Posterior cingulate gyrus (tissue), 11 donors: Measurements from ENCODE around the gene EHMT1.

ENCODE experiments used
- DNase-seq, 10 donors: peaks; one replicate each; pipeline versions ENCODE4 v3.0.0 to v3.0.0-alpha.2; 2020 to 2021; ENCODE audit warnings: mixed read lengths in 3 of 10
- intact Hi-C: fragments of 100-400 bp; cut with DNase I; formaldehyde crosslinking; loops from one replicate; pipeline ENCODE4 v1.15.1; 2023

EHMT1 gene

DNA sequence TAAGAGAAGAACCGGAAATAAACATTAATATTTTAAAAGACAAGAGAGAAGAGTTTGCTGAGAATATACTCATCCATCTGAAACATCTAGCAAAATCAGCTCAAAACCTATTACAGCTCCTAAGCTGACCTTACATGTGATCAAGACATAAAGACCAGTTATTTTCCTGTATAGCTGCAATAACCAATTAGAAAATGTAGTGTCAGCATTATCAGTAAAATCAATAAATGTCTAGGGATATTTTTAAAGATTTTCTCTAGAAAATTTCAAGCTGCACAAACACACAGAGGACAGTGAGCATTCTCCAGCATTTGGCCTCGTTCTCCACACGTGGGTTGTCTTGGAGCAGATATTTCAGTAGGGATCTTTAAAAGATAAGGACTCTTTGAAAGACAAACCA lies 131.2 kb downstream of the EHMT1 start:
- no peak for DNase-seq
- intact Hi-C loops, result no loop called here

DNA sequence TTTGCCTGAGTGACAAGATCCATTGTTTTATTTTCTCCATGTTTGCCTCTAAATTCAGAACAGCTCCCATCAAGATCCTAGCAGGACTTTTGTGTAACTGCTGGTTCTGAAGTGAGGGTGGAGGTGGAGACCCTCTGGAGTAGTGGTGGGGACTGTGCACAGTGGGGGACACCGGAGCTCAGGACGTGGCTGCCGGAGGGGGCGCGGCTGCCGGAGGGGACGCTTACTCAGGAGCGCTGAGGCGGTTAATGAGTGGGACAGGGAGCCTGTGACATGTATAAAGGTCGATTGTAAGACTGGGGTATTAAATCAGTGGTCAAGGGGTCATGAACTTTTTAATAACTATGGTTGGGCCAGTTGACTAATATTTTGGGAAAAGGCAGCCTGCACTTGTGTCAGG lies 131.8 kb downstream of the EHMT1 start:
- intact Hi-C loops, result no loop called here

DNA sequence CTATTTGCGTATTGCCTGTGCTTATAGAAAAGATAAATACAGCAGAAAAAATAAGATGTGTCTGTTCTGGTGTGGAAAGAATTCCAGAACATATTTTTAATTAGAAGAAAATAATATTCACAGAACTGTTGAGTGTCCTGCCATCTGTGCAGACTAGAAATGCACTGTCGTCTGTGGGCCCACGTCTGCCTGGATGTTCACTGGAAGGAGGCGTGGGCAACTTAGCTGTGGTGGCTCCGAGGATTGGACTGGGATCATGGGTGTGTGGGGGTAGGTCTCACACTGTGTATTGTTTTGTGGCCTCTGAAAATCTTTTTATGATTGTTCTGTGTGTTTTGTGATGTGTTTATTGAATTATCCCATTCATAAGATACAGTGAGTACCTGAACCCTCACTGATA lies 132.8 kb downstream of the EHMT1 start:
- DNase-seq, result peak in 2 of 10 donors; percentile 61 to 78
- intact Hi-C loops, result no loop called here

More for the DNA sequence above, 131.8 kb downstream of the EHMT1 start:
- DNase-seq, result peak in 1 of 10 donors; percentile 55

DNA sequence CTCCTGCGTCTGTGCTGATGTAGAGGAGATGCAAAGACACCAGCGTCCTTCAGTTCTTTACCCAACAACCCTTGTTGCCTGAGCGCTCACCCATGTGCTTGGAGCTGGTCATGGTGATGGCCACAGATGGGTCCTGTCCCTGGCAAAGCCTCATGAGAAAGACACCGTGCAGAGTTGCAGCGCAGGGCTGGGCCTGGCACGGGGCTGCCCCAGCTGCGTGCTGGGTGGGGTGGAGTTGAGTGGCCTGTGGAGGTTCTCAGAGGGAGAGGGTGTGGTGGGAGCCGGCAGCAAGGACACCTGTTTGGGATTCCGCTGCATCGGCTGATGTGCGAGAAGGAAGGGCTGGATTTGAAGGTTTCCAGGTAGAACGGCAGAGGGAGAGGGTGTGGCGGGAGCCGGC lies 133.6 kb downstream of the EHMT1 start:
- DNase-seq, result peak in 1 of 10 donors; percentile 65
- intact Hi-C loops, result no loop called here

DNA sequence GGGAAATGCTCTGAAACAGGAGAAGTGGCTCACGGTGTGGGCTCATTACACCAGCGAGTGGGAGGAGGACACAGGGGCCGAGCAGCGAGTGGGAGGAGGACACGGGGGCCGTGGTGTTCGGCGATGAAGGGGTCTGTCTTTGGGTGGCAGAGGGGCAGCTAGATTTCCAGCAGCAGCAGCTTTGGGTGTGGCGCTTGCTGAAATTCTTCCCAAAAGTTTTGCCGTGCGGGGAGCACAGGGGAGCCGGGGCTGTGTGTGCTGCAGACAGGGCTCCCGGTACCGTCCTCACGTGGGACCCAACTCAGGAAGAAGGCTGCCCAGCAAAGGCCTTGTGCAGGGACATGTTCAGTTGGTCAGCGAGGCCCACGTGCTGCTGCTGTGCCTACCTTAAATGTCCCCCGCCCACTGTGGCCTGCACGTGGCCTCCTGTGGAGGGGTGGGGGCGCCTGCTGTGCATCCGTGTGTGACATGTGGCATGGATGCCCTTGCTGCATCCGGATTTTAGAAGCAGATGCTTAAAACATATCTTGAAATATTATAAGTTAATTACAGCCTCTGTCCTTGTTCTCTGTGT lies 134.5 kb downstream of the EHMT1 start:
- intact Hi-C loops, result no loop called here
- DNase-seq, result peak in 2 of 10 donors; percentile 42 to 64

DNA sequence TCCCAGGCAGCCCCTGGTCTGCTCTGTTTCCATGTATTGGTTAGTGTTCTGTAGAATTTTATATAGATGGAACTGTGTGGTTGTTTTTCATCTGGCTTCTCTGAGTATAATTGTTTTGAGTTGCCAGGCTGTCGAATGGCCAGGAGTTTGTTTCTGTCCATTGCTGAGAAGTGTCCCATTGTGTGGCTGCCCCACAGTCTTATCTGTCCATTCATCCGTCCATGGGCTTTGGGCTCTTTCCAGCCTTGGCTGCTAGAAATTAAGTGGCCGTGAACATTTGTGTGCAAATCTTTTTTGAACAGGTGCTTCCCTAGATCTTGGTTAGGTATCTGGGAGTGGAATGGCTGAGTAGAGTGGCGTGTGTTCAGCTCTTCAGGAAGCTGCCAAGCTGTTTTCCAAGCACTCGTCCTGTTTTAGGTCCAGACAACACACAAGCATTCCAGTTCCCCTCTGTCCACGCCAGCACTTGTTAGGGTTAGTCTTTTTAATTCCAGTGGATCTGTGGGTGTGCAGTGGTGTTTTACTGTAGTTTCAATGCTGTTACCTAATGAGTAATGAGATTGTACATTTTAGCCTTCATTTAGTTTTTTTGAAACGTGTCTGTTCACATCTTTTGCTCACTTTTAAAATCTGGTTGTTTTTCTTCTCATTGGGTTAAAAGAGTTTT lies 136.6 kb downstream of the EHMT1 start:
- DNase-seq, result no peak
- intact Hi-C loops, result no loop called here

DNA sequence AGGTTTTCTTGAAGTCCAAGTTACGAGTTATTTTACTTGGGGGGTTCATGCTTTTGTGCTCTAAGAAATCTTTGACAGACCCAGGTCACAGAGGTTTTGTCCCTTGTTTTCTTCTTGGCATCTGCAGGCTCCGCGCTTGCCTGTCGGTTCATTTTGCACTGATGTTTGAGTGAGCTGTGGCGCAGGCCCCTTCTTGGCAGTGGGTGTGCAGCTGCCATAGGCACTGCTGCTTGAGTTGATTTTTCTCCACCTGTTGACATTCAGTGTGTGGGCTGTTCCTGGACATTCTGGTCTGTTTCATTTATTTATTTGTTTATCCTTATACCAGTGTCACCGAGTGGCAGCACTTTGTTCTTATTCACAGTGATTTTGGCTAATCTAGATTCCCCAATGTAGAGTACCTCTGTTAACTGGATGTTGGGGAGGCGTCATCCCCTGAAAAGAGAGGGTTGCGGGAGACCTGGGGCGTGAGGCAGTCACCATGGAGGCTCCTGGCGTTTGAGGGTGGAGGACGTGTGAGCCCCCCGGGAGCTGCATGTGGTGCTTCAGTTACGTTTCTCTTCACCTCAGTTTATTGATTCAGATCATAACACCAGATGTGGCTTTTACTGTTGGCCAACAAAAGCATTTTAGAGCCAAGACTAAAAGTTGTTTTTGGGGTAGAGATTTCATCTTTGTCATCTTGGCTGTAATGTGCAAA lies 137.4 kb downstream of the EHMT1 start:
- peak in 1 of 10 donors; percentile 64 for DNase-seq
- intact Hi-C loops, result no loop called here

DNA sequence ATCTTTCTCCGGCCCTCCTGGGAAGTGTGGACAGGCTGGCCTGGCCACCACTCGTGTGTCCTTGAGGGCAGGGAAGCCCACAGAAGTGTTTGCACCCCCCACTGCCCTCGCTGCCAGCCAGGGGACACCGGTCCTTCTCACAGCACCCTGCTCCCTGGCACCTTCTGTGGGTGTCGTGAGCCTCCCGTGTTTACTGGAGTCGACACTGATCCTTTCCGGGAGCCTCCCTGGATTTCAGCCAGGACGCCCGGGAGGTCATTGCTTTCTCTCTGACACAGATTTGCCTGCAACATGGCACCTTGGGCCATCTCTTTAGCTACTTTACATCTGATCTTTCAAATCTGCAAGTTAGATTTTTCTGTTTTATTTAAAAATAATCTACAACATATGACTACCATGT lies 138.3 kb downstream of the EHMT1 start:
- peak in 1 of 10 donors; percentile 63 for DNase-seq
- intact Hi-C loops, result no loop called here

DNA sequence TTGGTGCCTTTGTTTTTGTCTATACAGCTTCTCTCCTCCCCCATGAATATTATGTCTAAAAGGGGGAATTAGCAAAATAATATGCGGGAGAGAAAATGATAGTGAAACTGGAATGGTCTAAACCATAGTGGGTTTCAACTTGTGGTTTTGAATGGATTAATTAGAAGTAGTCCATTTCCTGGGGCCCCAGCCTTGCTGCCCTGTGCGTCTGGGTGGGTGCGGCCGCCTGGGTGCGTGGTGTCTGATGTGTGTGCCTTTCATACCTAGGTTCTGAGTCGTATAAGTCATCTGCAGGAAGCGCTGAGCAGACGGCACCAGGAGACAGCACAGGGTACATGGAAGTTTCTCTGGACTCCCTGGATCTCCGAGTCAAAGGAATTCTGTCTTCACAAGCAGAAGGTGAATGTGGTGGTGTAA lies 138.8 kb downstream of the EHMT1 start:
- intact Hi-C loops, result no loop called here
- no peak for DNase-seq

DNA sequence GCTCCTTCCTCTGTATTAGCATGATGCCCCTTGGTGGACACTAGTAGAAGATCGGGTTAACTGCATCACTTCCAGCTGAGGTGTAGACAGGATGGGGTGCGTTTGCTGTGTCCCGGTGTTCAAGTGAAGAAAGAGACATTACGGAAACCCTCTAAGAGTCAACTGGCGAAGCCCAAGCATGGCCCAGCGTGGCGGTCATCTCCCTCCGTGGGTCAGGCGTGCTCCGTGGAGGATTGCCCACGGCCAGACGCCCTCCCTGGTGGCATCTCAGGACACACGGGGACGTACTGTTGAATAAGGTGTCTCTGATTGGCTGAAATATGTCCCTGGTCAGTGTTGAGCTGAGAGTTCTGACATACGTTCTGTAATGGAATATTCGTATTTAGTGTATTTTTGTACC lies 139.3 kb downstream of the EHMT1 start:
- intact Hi-C loops, result no loop called here

DNA sequence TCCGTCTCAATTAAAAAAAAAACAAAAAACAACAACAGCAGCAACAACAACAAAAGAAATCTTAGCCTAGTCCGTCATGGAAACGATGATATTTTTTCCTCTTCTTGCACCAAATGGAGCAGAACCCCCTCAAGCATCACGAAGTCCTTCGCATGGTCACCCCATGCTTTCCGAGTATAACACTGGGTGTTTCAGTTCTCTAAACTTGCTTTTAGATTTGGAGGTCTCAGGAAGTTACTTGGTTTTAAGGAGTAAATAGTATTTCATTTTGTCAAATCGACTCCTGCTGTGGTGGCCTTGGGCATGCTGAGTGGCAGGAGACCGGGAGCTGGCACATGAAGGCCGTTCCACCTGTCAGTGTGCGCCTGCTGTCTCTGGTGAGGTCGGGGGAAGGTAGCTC lies 140.3 kb downstream of the EHMT1 start:
- DNase-seq, result no peak
- intact Hi-C loops, result no loop called here

More for the DNA sequence above, 139.3 kb downstream of the EHMT1 start:
- DNase-seq, result peak in 1 of 10 donors; percentile 51

DNA sequence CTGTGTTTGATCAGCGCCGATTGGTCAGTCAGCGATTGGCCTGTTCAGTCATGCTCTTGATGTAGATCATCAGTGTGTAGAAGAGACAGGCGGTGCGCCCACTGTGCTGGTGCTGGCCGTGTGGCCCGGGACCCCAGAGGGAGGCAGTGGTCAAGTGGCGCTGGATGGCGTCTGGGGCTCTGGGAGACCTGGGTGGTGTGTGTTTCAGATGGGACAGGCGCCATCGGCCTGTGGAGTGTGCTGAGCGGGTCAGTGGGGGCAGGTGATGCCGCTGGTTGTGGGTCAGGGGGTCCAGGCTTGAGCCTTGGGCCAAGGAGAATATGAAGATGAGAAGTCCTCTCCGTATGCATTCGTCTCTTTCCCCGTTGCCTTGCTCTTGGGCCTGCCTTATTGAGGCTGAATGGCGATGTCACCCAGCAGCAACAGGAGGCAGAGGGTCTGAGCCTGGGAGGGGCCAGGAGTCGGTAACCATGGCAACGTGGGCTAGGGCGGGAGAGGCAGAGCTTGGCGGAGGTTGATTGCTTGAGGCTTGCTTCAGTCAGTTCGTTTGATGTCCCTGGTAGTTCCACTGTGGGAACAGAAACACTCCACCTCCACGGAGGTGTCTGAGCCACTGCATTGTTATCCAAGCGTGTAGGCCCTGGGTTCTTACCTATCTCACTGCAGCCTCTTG lies 141.0 kb downstream of the EHMT1 start:
- no peak for DNase-seq
- intact Hi-C loops, result no loop called here

DNA sequence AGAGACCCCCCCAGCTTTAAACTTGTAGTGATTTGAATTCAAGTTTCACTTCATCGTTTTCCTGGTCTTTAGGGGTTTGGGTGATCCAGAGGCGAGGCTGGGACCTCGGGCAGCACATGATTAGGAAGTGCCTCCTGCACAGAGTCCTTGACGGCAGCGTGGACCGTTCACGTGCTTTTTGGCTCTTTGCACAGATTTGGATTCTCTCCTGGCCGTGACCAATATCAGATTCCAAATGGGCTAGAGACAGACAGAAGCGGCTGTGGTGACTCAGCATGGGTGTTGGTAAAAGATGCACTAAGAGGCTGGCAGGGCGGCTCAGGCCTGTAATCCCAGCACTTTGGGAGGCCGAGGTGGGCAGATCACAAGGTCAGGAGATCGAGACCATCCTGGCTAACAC lies 141.6 kb downstream of the EHMT1 start:
- DNase-seq, result peak in 2 of 10 donors; percentile 28 to 40
- intact Hi-C loops, result no loop called here

DNA sequence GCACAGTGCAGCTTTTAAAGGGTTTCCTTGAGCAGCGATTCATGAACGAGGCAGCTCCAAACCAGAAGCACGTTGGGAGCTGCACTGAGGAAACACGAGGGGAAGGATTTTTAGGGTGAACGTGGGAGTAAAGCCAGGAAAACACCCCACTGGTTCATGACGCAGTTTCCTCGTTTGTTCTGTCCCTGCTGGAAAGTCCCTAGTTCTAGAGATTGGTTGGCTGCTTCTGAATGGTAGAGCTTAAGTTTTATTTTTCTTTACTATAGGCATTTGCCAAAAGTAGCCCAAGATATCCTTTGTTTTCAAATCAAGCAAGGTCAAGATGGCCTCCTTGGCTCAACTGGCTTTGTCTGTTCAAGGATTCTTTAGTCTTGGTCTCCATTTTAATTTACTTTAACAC lies 142.2 kb downstream of the EHMT1 start:
- intact Hi-C loops, result no loop called here
- DNase-seq, result no peak

DNA sequence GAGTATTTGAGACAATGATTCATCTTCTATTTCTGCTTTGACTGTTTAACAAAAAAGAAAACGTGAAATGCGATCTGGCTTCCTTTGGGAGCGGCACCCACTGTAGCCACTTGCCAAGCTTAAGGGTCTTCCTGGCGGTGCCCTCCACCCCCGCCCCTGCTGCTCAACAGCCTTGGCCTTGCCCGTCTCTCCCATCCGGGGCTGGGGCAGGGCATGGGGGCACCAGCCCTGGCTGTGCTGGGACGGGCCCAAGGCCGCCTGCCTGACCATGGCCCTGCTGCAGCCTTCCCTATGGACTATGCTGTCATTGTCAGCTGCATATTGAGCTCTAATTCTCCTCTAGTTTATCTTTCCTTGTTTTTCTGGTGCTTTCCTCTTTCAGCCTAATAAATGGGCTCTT lies 143.0 kb downstream of the EHMT1 start:
- intact Hi-C loops, result no loop called here
- DNase-seq, result no peak

DNA sequence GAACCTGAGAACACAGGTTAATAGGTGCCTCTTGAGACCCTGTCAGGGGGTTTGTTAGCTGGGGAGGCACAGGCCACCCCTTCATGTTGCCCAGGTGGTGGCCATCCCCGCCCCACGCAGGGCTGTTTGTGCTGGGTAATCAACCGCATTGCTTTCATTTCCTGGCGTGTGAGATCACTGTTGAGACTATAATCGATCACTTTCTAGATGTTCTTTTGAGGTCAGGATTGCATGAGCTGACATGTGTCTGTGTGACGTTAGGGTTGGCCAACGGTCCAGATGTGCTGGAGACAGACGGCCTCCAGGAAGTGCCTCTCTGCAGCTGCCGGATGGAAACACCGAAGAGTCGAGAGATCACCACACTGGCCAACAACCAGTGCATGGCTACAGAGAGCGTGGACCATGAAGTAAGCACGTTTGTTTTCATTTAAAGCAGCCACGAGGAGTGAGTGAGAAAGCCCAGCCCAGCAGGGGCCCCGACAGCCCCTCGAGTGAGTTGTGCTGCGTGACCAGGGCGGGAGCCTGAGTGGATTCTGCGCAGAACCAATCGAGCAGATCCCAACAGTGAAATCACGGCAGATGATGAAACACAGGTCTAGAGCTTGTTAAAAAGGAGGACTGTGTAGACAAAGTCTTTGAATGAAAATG lies 143.7 kb downstream of the EHMT1 start:
- intact Hi-C loops, result no loop called here

DNA sequence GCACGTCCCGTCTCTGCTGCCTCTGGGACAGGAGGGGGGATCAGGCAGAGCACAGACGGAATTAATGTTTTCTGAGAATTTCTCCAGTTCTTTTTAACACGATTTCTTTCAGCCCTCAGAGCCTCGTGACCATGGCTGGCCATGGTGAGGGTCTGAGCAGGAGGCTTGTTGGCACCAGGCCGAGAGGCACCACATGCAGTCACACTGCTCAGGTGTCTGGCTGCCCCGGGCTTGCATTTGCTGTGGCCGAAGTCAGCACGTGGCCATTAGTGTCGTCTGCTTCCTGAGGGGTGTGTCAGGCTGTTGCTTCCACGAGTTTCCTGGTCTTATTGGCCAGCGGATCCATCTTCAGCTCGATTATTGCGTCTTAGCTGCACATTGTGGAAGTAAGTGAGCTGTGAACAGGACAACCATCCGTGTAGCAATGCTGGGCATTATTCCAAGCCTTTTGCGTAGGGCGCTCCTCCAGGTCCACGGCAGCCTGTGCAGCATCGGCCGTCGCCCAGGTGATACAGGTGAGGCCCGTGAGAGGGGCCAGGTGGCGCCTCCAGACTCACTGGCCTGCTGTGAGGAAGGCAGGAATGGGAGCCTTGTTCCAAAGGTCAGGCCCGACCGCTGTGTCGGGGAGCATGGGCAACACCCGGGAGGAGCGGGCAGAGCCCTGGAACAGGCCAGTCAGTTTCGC lies 144.6 kb downstream of the EHMT1 start:
- intact Hi-C loops, result no loop called here
- DNase-seq, result no peak

More for the DNA sequence above, 143.7 kb downstream of the EHMT1 start:
- no peak for DNase-seq

DNA sequence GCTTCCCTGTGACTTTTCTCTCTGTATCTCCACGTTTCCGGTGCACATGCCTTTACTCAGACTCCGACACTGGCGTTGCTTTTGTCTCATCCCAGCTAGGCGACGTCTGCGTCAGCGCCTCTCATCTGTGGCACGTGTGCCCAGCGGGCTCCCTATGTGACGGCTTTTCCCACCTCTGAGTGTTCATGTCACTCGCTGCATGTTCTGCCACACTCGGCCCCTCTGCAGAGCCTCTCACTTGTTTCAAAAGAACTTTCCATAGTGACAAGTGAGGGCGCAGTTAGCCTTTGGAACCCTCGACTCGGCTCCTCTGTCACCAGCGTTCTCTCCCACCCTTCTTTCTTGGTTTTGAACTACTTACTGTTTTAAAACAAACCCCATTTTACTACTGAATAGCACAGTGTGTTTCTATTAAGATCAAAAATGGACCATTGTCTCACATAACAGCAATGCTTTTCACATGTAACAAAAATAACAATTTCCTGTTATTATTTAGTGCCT lies 145.4 kb downstream of the EHMT1 start:
- intact Hi-C loops, result no loop called here

DNA sequence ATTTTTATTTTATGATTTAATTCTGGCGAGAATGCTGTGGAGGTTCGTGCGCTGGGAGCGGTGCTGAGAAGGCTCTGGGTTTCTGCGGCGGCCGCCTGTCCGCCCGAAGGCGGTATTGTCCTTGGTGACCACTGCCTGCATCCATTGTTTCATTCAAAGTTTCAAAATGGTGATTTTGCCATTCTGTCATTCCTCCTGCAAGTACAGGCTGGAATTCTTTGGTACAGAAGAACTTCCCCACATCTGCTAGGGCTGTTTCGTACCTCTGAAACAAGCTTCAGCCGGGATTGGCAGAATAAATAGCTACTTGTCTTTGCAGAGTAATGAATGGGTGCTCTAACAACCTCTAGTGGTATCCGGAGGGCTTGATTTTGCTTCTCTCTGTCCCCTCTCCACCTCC lies 146.2 kb downstream of the EHMT1 start:
- intact Hi-C loops, result no loop called here
- DNase-seq, result peak in 1 of 10 donors; percentile 34

More for the DNA sequence above, 145.4 kb downstream of the EHMT1 start:
- DNase-seq, result peak in 4 of 10 donors; percentile 34 to 92 (median 50)

DNA sequence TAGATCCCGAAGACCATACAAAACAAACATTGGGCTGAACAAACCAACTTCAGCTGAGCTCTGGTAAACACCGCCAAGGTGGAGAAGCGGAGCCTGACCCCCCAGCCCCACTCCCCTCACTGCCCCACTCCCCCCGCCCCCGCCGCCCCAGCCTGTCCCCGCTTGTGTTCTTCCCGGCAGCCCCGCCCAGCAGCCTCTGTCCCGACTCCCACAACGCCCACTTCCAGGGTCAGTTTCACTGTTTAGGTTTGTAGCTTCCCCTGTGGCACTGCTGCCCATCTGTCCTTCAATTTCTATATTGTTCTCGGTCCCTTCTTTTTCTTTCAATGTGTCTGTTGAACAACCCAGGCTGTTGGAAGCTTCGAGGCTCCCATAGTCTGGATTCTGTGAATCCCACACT lies 146.7 kb downstream of the EHMT1 start:
- intact Hi-C loops, result no loop called here
- no peak for DNase-seq
